ENCODE results near the gene SERPINE1. TPM values are rescaled to one million over a fixed set of nuclear protein-coding genes. Genes with fewer than 3 reads are reported as not detected.
"Not testable (repeated sequence)": the region's sequence is repeated elsewhere in the genome, so short reads cannot be mapped to it uniquely, and the experiment has no call there.

SERPINE1 gene
- total RNA-seq, 4 donors from 2014 or later: 1.3 to 26.2 (median 5.5) TPM

- no peak for TF ChIP-seq POLR2AphosphoS5 (IDR thresholded peaks at IDR 0.05)
- TF ChIP-seq CTCF (IDR thresholded peaks at IDR 0.05): no peak
- TF ChIP-seq EP300 (IDR thresholded peaks at IDR 0.05; ENCODE audit: low read depth): no peak
- no peak for TF ChIP-seq POLR2A (IDR thresholded peaks at IDR 0.05)
- in situ Hi-C loops (cut with MboI; ENCODE audit: low pct_ligation_motif_present in 1 of 4, low pct_unique_long_range_greater_than_20kb in 1 of 4, low sequenced_read_pairs in 3 of 4): loop anchor here in 1 of 4 donors (25.0 kb wide), 1 partner anchor 159 kb away; no protein-coding TSS in a partner anchor
- intact Hi-C loops (cut with DNase I; ENCODE audit: low total_unique reads): no loop called here
- H3K9me3 ChIP-seq: no peaks in the 10 kb centered on the region
- H3K36me3 ChIP-seq: no peaks in the 10 kb centered on the region
- WGBS, 2 donors (ENCODE audit: low coverage in 1 of 2): 64 to 73% methylated on average over 4 to 14 of the region's 14 CpGs
- no peak overlapping the region for H3K27ac ChIP-seq
- peaks cover 6% of the 10 kb centered on the region for H3K27me3 ChIP-seq
- H3K4me1 ChIP-seq: peaks cover 13 to 30% (median 17%) of the 10 kb centered on the region in 4 donors
- no peak overlapping the region for H3K4me3 ChIP-seq
- no peak for DNase-seq
Observed at GRCh38 chr7:101128040-101128834, 1.3 kb downstream of the SERPINE1 start.

- Histone ChIP-seq H3K4me3 (no peak overlapping the region), H3K4me1 (peaks cover 13 to 29% (median 17%) of the 10 kb centered on the region in 4 donors), H3K36me3 (no peaks in the 10 kb centered on the region), H3K27me3 (peaks cover 6% of the 10 kb centered on the region), H3K27ac (no peak overlapping the region), H3K9me3 (no peaks in the 10 kb centered on the region)
- intact Hi-C loops (cut with DNase I; ENCODE audit: low total_unique reads): no loop called here
- in situ Hi-C loops (cut with MboI; ENCODE audit: low pct_ligation_motif_present in 1 of 4, low pct_unique_long_range_greater_than_20kb in 1 of 4, low sequenced_read_pairs in 3 of 4): loop anchor here in 1 of 4 donors (25.0 kb wide), 1 partner anchor 158 kb away; no protein-coding TSS in a partner anchor
- no peak for DNase-seq
- TF ChIP-seq POLR2AphosphoS5 (IDR thresholded peaks at IDR 0.05): no peak
- TF ChIP-seq POLR2A (IDR thresholded peaks at IDR 0.05): no peak
- no peak for TF ChIP-seq CTCF (IDR thresholded peaks at IDR 0.05)
- TF ChIP-seq EP300 (IDR thresholded peaks at IDR 0.05; ENCODE audit: low read depth): no peak
- 75 to 91% methylated on average over 3 of the region's 3 CpGs for WGBS, 2 donors (ENCODE audit: low coverage in 1 of 2)
Observed at GRCh38 chr7:101129603-101130117, 2.8 kb downstream of the SERPINE1 start.

- H3K9me3 ChIP-seq; DNase-seq; H3K36me3 ChIP-seq; H3K27ac ChIP-seq; H3K27me3 ChIP-seq; intact Hi-C loops (cut with DNase I; ENCODE audit: low total_unique reads); H3K4me3 ChIP-seq; H3K4me1 ChIP-seq: not testable (repeated sequence)
- WGBS, 2 donors (ENCODE audit: low coverage in 1 of 2): 90 to 92% methylated on average over 12 to 18 of the region's 18 CpGs
- in situ Hi-C loops (cut with MboI; ENCODE audit: low pct_ligation_motif_present in 1 of 4, low pct_unique_long_range_greater_than_20kb in 1 of 4, low sequenced_read_pairs in 3 of 4): loop anchor here in 1 of 4 donors (25.0 kb wide), 1 partner anchor 154 kb away; no protein-coding TSS in a partner anchor
Observed at GRCh38 chr7:101132626-101133600, 6.0 kb downstream of the SERPINE1 start.

GRCh38 chr7:101133621-101134398 lies 6.9 kb downstream of the SERPINE1 start:
- in situ Hi-C loops (cut with MboI; ENCODE audit: low pct_ligation_motif_present in 1 of 4, low pct_unique_long_range_greater_than_20kb in 1 of 4, low sequenced_read_pairs in 3 of 4): loop anchor here in 1 of 4 donors (25.0 kb wide), 1 partner anchor 153 kb away; no protein-coding TSS in a partner anchor
- intact Hi-C loops (cut with DNase I; ENCODE audit: low total_unique reads): no loop called here
- H3K4me3 ChIP-seq: no peak overlapping the region
- 65 to 80% methylated on average over 8 to 15 of the region's 15 CpGs for WGBS, 2 donors (ENCODE audit: low coverage in 1 of 2)
- DNase-seq: no peak
- H3K9me3 ChIP-seq: no peaks in the 10 kb centered on the region
- TF ChIP-seq CTCF (IDR thresholded peaks at IDR 0.05) (no peak), POLR2A (IDR thresholded peaks at IDR 0.05) (no peak), EP300 (IDR thresholded peaks at IDR 0.05; ENCODE audit: low read depth) (no peak), POLR2AphosphoS5 (IDR thresholded peaks at IDR 0.05) (no peak)
- H3K27me3 ChIP-seq: no peaks in the 10 kb centered on the region
- H3K27ac ChIP-seq: no peak overlapping the region
- H3K4me1 ChIP-seq: peaks cover 0 to 17% (median 8%) of the 10 kb centered on the region in 4 donors
- no peaks in the 10 kb centered on the region for H3K36me3 ChIP-seq

All from transverse colon (tissue), 4 donors.